ENCODE data around the gene ITPR1. TPM values are rescaled to one million over a fixed set of nuclear protein-coding genes. Genes with fewer than 3 reads are reported as not detected.

The ITPR1 gene
- total RNA-seq, 1 experiment from 2014 or later = 48.5 TPM

DNA sequence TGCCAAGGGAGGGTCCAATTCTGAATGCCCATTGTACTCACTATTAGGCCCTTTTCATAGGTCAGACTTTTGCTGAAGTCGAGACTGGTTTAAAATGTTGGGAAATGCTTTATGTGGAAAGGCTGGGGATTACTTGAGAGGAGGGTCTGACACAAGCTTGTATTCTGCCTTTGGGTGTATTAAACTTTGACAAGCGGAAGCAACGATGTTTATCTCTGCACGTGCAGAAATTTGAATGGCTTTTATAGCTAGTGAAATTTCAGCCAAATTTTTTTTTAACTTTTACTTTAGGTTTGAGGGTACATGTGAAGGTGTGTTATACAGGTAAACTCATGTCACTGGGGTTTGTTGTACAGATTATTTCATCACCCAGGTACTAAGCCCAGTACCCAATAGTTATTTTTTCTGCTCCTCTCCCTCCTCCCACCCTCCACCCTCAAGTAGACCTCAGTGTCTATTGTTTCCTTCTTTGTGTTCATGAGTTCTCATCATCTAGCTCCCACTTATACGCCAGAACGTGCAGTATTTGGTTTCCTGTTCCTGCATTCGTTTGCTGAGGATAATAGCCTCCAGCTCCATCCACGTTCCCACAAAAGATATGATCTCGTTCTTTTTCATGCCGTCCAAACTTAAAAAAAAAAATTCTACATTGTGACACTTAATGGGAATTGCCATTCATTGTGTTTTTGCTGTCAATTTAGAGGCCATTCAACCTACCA is 263.1 kb downstream of the ITPR1 start:
- no peak overlapping the region for H3K4me3 ChIP-seq (ENCODE audit: low read length)
- ChIA-PET CTCF (no interaction called here), POLR2A (ENCODE audit: unreplicated experiment) (no interaction called here)
- no peak overlapping the region for H3K4me2 ChIP-seq (ENCODE audit: low read length)
- DNase-seq (no peak), ATAC-seq (no peak)
- H3K9me2 ChIP-seq (replicated peaks; ENCODE audit: low read length) = no peaks in the 10 kb centered on the region
- no peaks in the 10 kb centered on the region for H3K36me3 ChIP-seq (ENCODE audit: low read depth, low read length)
- H3K9ac ChIP-seq (ENCODE audit: low read length) = no peak overlapping the region
- H3K27me3 ChIP-seq (ENCODE audit: low read length) = no peaks in the 10 kb centered on the region
- H4K20me1 ChIP-seq (ENCODE audit: low read length) = no peaks in the 10 kb centered on the region
- no peaks in the 10 kb centered on the region for H3K79me2 ChIP-seq (ENCODE audit: low read length)
- H2AFZ ChIP-seq (ENCODE audit: low read length) = no peak overlapping the region
- TF ChIP-seq CTCF (conservative IDR thresholded peaks at IDR 0.05; ENCODE audit: low read depth, low read length) (no peak), EZH2phosphoT487 (IDR thresholded peaks at IDR 0.05; ENCODE audit: borderline replicate concordance, low read length) (no peak), EZH2 (IDR thresholded peaks at IDR 0.05; ENCODE audit: low read length, unreplicated experiment) (no peak)
- no peak overlapping the region for H3K27ac ChIP-seq (ENCODE audit: low read length)
- H3K9me3 ChIP-seq (ENCODE audit: low read length) = no peaks in the 10 kb centered on the region
- peaks cover 6% of the 10 kb centered on the region for H3K4me1 ChIP-seq (ENCODE audit: insufficient read depth, low read length)
- intact Hi-C loops (cut with micrococcal nuclease) = no loop called here
- H3F3A ChIP-seq (ENCODE audit: low read length, unreplicated experiment) = no peaks in the 10 kb centered on the region
- BruUV-seq (replicated peaks) = no TSS peak

- ChIA-PET POLR2A (ENCODE audit: unreplicated experiment) (no interaction called here), CTCF (no interaction called here)
- H3K36me3 ChIP-seq (ENCODE audit: low read depth, low read length) = no peaks in the 10 kb centered on the region
- no peak overlapping the region for H3K9ac ChIP-seq (ENCODE audit: low read length)
- DNase-seq = no peak
- H3K79me2 ChIP-seq (ENCODE audit: low read length) = no peaks in the 10 kb centered on the region
- ATAC-seq = no peak
- no peak for TF ChIP-seq CTCF (conservative IDR thresholded peaks at IDR 0.05; ENCODE audit: low read depth, low read length)
- TF ChIP-seq EZH2phosphoT487 (IDR thresholded peaks at IDR 0.05; ENCODE audit: borderline replicate concordance, low read length) = no peak
- no peak for TF ChIP-seq EZH2 (IDR thresholded peaks at IDR 0.05; ENCODE audit: low read length, unreplicated experiment)
- no peaks in the 10 kb centered on the region for H3F3A ChIP-seq (ENCODE audit: low read length, unreplicated experiment)
- H3K9me3 ChIP-seq (ENCODE audit: low read length) = no peaks in the 10 kb centered on the region
- H2AFZ ChIP-seq (ENCODE audit: low read length) = no peak overlapping the region
- H3K27ac ChIP-seq (ENCODE audit: low read length) = no peak overlapping the region
- H3K4me3 ChIP-seq (ENCODE audit: low read length) = no peak overlapping the region
- no peaks in the 10 kb centered on the region for H3K27me3 ChIP-seq (ENCODE audit: low read length)
- intact Hi-C loops (cut with micrococcal nuclease) = no loop called here
- H3K9me2 ChIP-seq (replicated peaks; ENCODE audit: low read length) = no peaks in the 10 kb centered on the region
- no peak overlapping the region for H3K4me2 ChIP-seq (ENCODE audit: low read length)
- no peaks in the 10 kb centered on the region for H4K20me1 ChIP-seq (ENCODE audit: low read length)
- no peaks in the 10 kb centered on the region for H3K4me1 ChIP-seq (ENCODE audit: insufficient read depth, low read length)
- no TSS peak for BruUV-seq (replicated peaks)
These were observed 263.9 kb downstream of the ITPR1 start for GRCh38 chr3:4756855-4757574.
